Body of pancreas (tissue), 4 donors: ENCODE measurements around the gene C1QBP. TPM values are rescaled to one million over a fixed set of nuclear protein-coding genes. Genes with fewer than 3 reads are reported as not detected.

Experiments used
- ATAC-seq: fragments of 150-250 bp; one replicate; pipeline ENCODE4 v1.9.1; 2016
- DNase-seq, 4 donors: peaks; one replicate each; pipeline ENCODE4 v3.0.0-alpha.2; 2019
- H3K27ac ChIP-seq, 4 donors: fragments of 200-600 bp; sonication (generic); 1 replicate in 3 of 4; 2 replicates in 1 of 4; pipeline versions ENCODE4 v1.5.1 to v1.6.1; 2016 to 2019; ENCODE audit warnings: mild to moderate bottlenecking in 1 of 4, mixed read lengths in 1 of 4, moderate library complexity in 1 of 4
- H3K27me3 ChIP-seq, 2 donors: fragments of 200-600 bp; sonication (generic); one replicate each; pipeline ENCODE4 v1.6.0; 2016; ENCODE audit warnings: mild to moderate bottlenecking in 1 of 2
- H3K36me3 ChIP-seq, 2 donors: fragments of 200-600 bp; sonication (generic); replicated peaks in 1 of 2; 2 replicates each; pipeline ENCODE4 v1.5.1; 2016; ENCODE audit warnings: low read depth in 2 of 2; ENCODE audit not compliant: insufficient read depth in 1 of 2
- H3K4me1 ChIP-seq: fragments of 200-600 bp; sonication (generic); one replicate; pipeline ENCODE4 v1.6.0; 2016
- H3K4me3 ChIP-seq, 2 donors: fragments of 200-600 bp; sonication (generic); 1 replicate in 1 of 2; 2 replicates in 1 of 2; pipeline ENCODE4 v1.5.1; 2016 to 2019
- H3K9me3 ChIP-seq, 3 donors: fragments of 200-600 bp; sonication (generic); 1 replicate in 2 of 3; 2 replicates in 1 of 3; pipeline ENCODE4 v1.5.1; 2016
- CTCF ChIP-seq, 7 experiments: fragments of 450-650 bp in 4 of 7; fragments of 200-600 bp in 3 of 7; sonication (generic) in 3 of 7; IDR thresholded peaks; one replicate each; pipeline ENCODE4 v1.5.1; 2016 to 2019; ENCODE audit warnings: antibody characterized with exemption in 7 of 7
- POLR2A ChIP-seq, 3 donors: fragments of 450-650 bp; IDR thresholded peaks; one replicate each; pipeline ENCODE4 v1.6.1; 2016; ENCODE audit warnings: antibody characterized with exemption in 3 of 3, mild to moderate bottlenecking in 2 of 3
- WGBS, 2 donors: methylation state at CpG; one replicate each; pipeline ENCODE4 v1.1.5; 2017; 5-methylcytosine and 5-hydroxymethylcytosine counted together
- intact Hi-C: fragments of 100-400 bp; cut with DNase I; formaldehyde crosslinking; loops from one replicate; pipeline ENCODE4 v1.15.1; 2023
- total RNA-seq, 2 donors: library from RNA; depleted of rRNA; stranded (reverse); fragments of >200 nt; gene quantifications; one replicate each; pipeline ENCODE4 v1.1.0, GENCODE V29; 2016

Gene C1QBP
- total RNA-seq, 2 donors from 2014 or later = 46.5 to 62.3 TPM

GRCh38 chr17:5419356-5419958 lies 19.5 kb downstream of the C1QBP start, which contains the start of gene NUP88:
TSS of gene NUP88 (minus strand) at chr17:5419662. CDS start at chr17:5419650, 12 bp downstream.
- Histone ChIP-seq H3K36me3 (peaks cover 4 to 13% of the 10 kb centered on the region in 2 donors), H3K4me1 (peaks cover 30% of the 10 kb centered on the region), H3K9me3 (no peaks in the 10 kb centered on the region), H3K4me3 (peak within 1 kb of the TSS; percentile 40 to 71), H3K27me3 (no peaks in the 10 kb centered on the region), H3K27ac (peak within 1 kb of the TSS; percentile 83 to 93 (median 91))
- TF ChIP-seq CTCF (IDR thresholded peaks at IDR 0.05) = no peak
- peak; percentile 74 to 92 (median 88) for TF ChIP-seq POLR2A (IDR thresholded peaks at IDR 0.05)
- DNase-seq (peak; percentile 92 to 97 (median 94)), ATAC-seq (peak; percentile 97)
- 0% methylated on average over 21 to 49 of the region's 49 CpGs for WGBS, 2 donors
- intact Hi-C loops = no loop called here

- WGBS, 2 donors = 0 to 2% methylated on average over 26 of the region's 26 CpGs
- ATAC-seq (peak; percentile 30), DNase-seq (peak; percentile 37 to 69 (median 51))
- intact Hi-C loops = no loop called here
- Histone ChIP-seq H3K36me3 (peaks cover 4 to 18% of the 10 kb centered on the region in 2 donors), H3K27me3 (no peaks in the 10 kb centered on the region), H3K9me3 (no peaks in the 10 kb centered on the region), H3K27ac (peak overlapping the region; percentile 83 to 93 (median 91)), H3K4me1 (peaks cover 30% of the 10 kb centered on the region), H3K4me3 (peak overlapping the region; percentile 40 to 71)
- TF ChIP-seq CTCF (IDR thresholded peaks at IDR 0.05) = no peak
- TF ChIP-seq POLR2A (IDR thresholded peaks at IDR 0.05) = no peak
These were observed 20.0 kb downstream of the C1QBP start for GRCh38 chr17:5418858-5419355.

- H3K9me3 ChIP-seq = no peaks in the 10 kb centered on the region
- peaks cover 30% of the 10 kb centered on the region for H3K4me1 ChIP-seq
- H3K36me3 ChIP-seq = peaks cover 0 to 24% of the 10 kb centered on the region in 2 donors
- H3K27ac ChIP-seq = no peak overlapping the region
- ATAC-seq (no peak), DNase-seq (no peak)
- TF ChIP-seq CTCF (IDR thresholded peaks at IDR 0.05) = no peak
- no peak for TF ChIP-seq POLR2A (IDR thresholded peaks at IDR 0.05)
- intact Hi-C loops = no loop called here
- H3K27me3 ChIP-seq = no peaks in the 10 kb centered on the region
- WGBS, 2 donors = 69 to 76% methylated on average over 2 of the region's 2 CpGs
- H3K4me3 ChIP-seq = no peak overlapping the region
These were observed 22.1 kb downstream of the C1QBP start for GRCh38 chr17:5416901-5417300.

- Histone ChIP-seq H3K4me3 (no peak overlapping the region), H3K4me1 (peaks cover 17% of the 10 kb centered on the region), H3K27ac (no peak overlapping the region), H3K9me3 (no peaks in the 10 kb centered on the region), H3K27me3 (no peaks in the 10 kb centered on the region), H3K36me3 (peaks cover 5 to 39% of the 10 kb centered on the region in 2 donors)
- DNase-seq = no peak
- TF ChIP-seq CTCF (IDR thresholded peaks at IDR 0.05) (no peak), POLR2A (IDR thresholded peaks at IDR 0.05) (no peak)
- intact Hi-C loops = no loop called here
- ATAC-seq = no peak
- WGBS, 2 donors = 68 to 81% methylated on average over 4 of the region's 4 CpGs
These were observed 25.3 kb downstream of the C1QBP start for GRCh38 chr17:5413682-5414081.
